Neutrophil (primary cell): ENCODE results near the gene PCGF3.
"Not testable (repeated sequence)": the region's sequence is repeated elsewhere in the genome, so short reads cannot be mapped to it uniquely, and the experiment has no call there.

Experiments
- H3K27ac ChIP-seq: fragments of 200-600 bp; sonication (generic); 2 replicates; pipeline ENCODE4 v1.5.1; 2016; ENCODE audit warnings: mild to moderate bottlenecking, moderate library complexity
- H3K27me3 ChIP-seq: fragments of 200-600 bp; sonication (generic); 2 replicates; pipeline ENCODE4 v1.6.0; 2016; ENCODE audit warnings: mild to moderate bottlenecking
- H3K36me3 ChIP-seq: fragments of 200-600 bp; sonication (generic); 2 replicates; pipeline ENCODE4 v1.5.1; 2017
- H3K4me1 ChIP-seq, 2 experiments: fragments of 200-600 bp in 1 of 2; sonication (generic) in 1 of 2; 1 replicate in 1 of 2; 2 replicates in 1 of 2; pipeline versions ENCODE4 v1.5.1 to v1.6.1; 2013 to 2016; ENCODE audit warnings: low read depth in 1 of 2, low read length in 1 of 2, mild to moderate bottlenecking in 1 of 2, moderate library complexity in 1 of 2; ENCODE audit not compliant: control insufficient read depth in 1 of 2, insufficient read depth in 1 of 2
- H3K4me3 ChIP-seq, 2 experiments: fragments of 200-600 bp in 1 of 2; sonication (generic) in 1 of 2; 1 replicate in 1 of 2; 2 replicates in 1 of 2; pipeline ENCODE4 v1.5.1; 2013 to 2016; ENCODE audit warnings: low read depth in 1 of 2, low read length in 1 of 2, mild to moderate bottlenecking in 1 of 2, moderate library complexity in 1 of 2
- H3K9me3 ChIP-seq: fragments of 200-600 bp; sonication (generic); 2 replicates; pipeline ENCODE4 v1.5.1; 2016
- TF ChIP-seq, protein P1 (sequence below): fragments of 200-600 bp; sonication (generic); IDR thresholded peaks from 2 replicates; pipeline ENCODE4 v1.5.1; 2016; ENCODE audit warnings: antibody characterized with exemption

Gene PCGF3

DNA sequence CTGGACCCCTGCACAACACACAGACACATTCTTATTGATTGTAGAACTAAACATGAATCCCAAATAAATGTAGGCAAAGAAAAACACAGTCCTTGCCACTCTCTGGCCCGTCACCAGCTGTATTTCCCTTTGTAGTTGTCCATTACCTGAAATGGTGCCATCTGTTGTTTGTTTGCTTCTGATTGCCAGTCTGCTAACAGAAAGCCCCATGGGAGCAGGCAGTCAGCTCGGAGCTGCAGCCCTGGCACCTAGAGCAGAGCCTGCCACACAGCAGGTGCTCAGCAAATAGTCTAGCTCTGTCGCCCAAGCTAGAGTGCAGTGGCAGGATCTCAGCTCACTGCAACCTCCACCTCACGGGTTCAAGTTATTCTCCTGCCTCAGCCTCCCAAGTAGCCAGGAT, 91.4 kb downstream of the PCGF3 start:
- TF ChIP-seq, protein P1, sequence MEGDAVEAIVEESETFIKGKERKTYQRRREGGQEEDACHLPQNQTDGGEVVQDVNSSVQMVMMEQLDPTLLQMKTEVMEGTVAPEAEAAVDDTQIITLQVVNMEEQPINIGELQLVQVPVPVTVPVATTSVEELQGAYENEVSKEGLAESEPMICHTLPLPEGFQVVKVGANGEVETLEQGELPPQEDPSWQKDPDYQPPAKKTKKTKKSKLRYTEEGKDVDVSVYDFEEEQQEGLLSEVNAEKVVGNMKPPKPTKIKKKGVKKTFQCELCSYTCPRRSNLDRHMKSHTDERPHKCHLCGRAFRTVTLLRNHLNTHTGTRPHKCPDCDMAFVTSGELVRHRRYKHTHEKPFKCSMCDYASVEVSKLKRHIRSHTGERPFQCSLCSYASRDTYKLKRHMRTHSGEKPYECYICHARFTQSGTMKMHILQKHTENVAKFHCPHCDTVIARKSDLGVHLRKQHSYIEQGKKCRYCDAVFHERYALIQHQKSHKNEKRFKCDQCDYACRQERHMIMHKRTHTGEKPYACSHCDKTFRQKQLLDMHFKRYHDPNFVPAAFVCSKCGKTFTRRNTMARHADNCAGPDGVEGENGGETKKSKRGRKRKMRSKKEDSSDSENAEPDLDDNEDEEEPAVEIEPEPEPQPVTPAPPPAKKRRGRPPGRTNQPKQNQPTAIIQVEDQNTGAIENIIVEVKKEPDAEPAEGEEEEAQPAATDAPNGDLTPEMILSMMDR = no peak
- no peaks in the 10 kb centered on the region for H3K36me3 ChIP-seq
- no peak overlapping the region for H3K4me3 ChIP-seq
- H3K9me3 ChIP-seq = no peaks in the 10 kb centered on the region
- H3K4me1 ChIP-seq = no peaks in the 10 kb centered on the region
- peaks cover 90% of the 10 kb centered on the region for H3K27me3 ChIP-seq
- no peak overlapping the region for H3K27ac ChIP-seq

DNA sequence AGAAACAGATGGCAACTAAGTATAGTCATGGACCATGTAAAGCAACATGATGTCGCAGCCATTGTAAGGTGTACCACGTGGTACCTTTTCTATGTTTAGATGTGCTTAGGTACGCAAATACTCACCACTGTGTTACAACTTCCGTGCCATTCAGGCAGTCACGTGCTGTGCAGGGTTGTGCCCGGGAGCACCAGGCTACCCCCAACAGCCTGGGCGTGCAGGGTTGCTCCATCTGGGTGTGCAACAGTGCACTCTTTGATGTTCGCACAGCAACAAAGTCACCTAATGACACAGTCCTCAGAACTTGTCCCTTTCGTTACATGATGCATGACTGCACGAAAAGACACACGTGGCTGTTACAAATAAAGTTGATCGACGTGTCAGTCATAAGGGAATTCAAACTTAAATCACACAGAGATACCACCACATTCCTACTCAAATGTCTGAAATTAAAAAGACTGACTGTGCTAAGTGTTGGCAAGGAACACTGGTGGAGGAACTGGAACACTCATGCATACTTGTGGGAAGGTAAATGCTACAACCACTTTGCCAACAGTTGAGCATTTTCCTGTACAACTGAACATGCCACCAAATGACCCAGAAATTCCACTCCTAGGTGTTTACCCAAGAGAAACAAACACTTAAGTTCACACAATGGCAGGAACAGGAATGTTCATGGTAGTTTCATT, 95.9 kb downstream of the PCGF3 start:
- Histone ChIP-seq H3K9me3 (no peaks in the 10 kb centered on the region), H3K27ac (no peak overlapping the region)
- TF ChIP-seq, protein P1 = no peak

DNA sequence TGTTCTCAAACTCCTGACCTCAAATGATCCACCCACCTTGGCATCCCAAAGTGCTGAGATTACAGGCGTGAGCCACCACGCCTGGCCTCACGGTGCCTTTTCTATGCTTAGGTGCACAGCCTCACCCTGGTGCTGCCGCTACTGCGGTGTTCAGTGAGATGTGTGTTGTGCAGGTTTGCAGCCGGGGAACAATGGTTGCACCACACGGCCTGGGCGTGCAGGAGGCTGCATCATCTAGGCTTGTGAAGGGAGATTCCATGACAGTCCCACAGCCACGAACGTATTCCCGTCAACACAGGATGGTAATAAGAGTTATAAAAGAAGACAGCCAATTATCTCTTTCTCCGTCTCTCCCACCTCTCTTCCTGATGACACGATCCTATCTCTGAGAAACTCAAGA, 98.3 kb downstream of the PCGF3 start:
- H3K9me3 ChIP-seq = no peaks in the 10 kb centered on the region
- no peak overlapping the region for H3K4me3 ChIP-seq
- no peaks in the 10 kb centered on the region for H3K36me3 ChIP-seq
- no peaks in the 10 kb centered on the region for H3K4me1 ChIP-seq
- peaks cover 73% of the 10 kb centered on the region for H3K27me3 ChIP-seq
- TF ChIP-seq, protein P1 = no peak
- H3K27ac ChIP-seq = no peak overlapping the region

More for the DNA sequence above, 95.9 kb downstream of the PCGF3 start:
- Histone ChIP-seq H3K4me3 (no peak overlapping the region), H3K36me3 (no peaks in the 10 kb centered on the region), H3K27me3 (peaks cover 71% of the 10 kb centered on the region), H3K4me1 (no peaks in the 10 kb centered on the region)

DNA sequence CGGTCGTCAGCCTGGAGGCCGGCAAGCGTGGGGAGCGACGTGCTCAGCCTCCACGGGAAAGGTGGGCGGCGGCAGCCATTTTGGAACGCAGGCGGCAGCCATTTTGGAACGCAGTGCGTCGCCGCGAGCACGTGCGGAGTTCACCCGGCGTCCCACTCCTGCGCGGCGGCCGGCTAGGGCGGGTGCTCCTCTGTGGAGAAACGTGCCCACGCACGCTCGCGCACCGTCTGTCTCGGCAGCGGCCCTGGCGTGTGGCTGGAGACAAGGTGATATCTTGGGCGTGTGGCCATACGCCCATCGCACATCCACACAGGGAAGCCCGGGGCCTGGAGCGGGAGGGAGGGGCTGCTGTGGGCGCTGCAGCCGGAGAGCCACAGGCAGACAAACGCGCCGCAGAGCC, 99.2 kb downstream of the PCGF3 start:
- Histone ChIP-seq H3K27me3 (peaks cover 66% of the 10 kb centered on the region), H3K36me3 (no peaks in the 10 kb centered on the region), H3K27ac (no peak overlapping the region), H3K4me1 (no peaks in the 10 kb centered on the region), H3K4me3 (no peak overlapping the region), H3K9me3 (no peaks in the 10 kb centered on the region)
- TF ChIP-seq, protein P1 = no peak

DNA sequence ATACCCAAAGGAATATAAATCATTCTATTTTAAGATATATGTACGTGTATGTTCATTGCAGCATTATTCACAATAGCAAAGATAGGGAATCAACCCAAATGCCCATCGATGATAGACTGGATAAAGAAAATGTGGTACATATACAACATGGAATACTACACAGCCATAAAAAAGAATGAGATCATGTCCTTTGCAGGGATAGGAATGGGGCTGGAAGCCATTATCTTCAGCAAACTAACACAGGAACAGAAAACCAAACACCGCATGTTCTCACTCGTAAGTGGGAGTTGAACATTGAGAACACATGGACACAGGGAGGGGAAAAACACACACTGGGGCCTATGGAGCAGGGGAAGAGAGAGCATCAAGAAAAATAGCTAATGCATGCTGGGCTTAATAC, 101.3 kb downstream of the PCGF3 start:
- peaks cover 64% of the 10 kb centered on the region for H3K27me3 ChIP-seq
- H3K27ac ChIP-seq, H3K36me3 ChIP-seq, H3K4me3 ChIP-seq, H3K4me1 ChIP-seq, H3K9me3 ChIP-seq: not testable (repeated sequence)

DNA sequence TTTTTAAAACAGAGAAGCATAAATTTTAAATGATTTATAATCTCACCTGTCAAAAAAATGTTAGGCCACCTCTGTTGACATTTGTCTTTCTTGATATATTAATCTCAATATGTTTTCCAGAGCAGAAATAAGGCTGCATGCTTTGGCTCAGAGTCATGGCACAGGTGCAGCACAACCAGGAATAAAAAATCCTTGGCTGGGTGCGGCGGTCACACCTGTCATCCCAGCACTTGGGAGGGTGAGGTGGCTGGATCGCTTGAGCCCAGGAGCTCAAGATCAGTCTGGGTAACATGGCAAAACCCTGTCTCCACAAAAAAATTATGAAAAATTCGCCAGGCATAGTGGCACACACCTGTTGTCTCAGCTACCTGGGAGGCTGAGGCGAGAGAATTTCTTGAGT, 102.2 kb downstream of the PCGF3 start:
- no peak overlapping the region for H3K4me3 ChIP-seq
- H3K9me3 ChIP-seq = no peaks in the 10 kb centered on the region
- H3K4me1 ChIP-seq = no peaks in the 10 kb centered on the region
- H3K27ac ChIP-seq = no peak overlapping the region
- H3K36me3 ChIP-seq = no peaks in the 10 kb centered on the region
- peaks cover 65% of the 10 kb centered on the region for H3K27me3 ChIP-seq
- TF ChIP-seq, protein P1 = no peak
